ENCODE measurements around the gene STAC.

Gene STAC

DNA sequence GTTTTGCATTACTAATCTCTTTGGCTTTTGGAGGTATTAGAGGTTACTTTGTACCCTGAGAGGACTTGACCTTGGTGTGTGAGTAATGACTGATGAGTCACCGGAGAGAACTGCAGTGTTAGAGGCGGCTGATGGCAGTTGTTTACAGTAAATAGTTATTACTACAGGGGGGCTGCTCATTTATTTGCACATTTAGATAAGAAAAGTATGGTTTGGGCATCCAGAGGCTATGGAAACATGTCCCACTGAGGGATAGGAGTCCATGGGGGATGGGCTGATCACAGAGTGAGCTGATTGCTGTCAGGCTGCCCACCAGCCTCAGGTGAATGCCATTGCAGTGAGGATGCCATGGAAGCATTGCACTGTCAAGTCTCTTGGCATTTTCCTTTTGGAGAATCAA lies 17.3 kb upstream of the STAC start:
- no peaks in the 10 kb centered on the region for H3K9me3 ChIP-seq (ENCODE audit: control insufficient read depth, insufficient read depth, low read length)
- no peaks in the 10 kb centered on the region for H4K20me1 ChIP-seq (ENCODE audit: control insufficient read depth, insufficient read depth, low read depth, low read length)
- H3F3A ChIP-seq (ENCODE audit: control insufficient read depth, insufficient read depth) = no peaks in the 10 kb centered on the region
- no peaks in the 10 kb centered on the region for H3K9me2 ChIP-seq (replicated peaks; ENCODE audit: control insufficient read depth, low read length)
- no peaks in the 10 kb centered on the region for H3K4me1 ChIP-seq (ENCODE audit: control insufficient read depth, low read length)
- no peak overlapping the region for H3K27ac ChIP-seq (ENCODE audit: low read depth, low read length)
- H3K36me3 ChIP-seq (ENCODE audit: control insufficient read depth, low read length) = no peaks in the 10 kb centered on the region
- H3K4me2 ChIP-seq (ENCODE audit: low read length) = no peak overlapping the region
- TF ChIP-seq, protein P1, sequence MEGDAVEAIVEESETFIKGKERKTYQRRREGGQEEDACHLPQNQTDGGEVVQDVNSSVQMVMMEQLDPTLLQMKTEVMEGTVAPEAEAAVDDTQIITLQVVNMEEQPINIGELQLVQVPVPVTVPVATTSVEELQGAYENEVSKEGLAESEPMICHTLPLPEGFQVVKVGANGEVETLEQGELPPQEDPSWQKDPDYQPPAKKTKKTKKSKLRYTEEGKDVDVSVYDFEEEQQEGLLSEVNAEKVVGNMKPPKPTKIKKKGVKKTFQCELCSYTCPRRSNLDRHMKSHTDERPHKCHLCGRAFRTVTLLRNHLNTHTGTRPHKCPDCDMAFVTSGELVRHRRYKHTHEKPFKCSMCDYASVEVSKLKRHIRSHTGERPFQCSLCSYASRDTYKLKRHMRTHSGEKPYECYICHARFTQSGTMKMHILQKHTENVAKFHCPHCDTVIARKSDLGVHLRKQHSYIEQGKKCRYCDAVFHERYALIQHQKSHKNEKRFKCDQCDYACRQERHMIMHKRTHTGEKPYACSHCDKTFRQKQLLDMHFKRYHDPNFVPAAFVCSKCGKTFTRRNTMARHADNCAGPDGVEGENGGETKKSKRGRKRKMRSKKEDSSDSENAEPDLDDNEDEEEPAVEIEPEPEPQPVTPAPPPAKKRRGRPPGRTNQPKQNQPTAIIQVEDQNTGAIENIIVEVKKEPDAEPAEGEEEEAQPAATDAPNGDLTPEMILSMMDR (IDR thresholded peaks at IDR 0.05; ENCODE audit: low read depth, low read length, poor library complexity, severe bottlenecking) = no peak
- no peak for TF ChIP-seq EZH2phosphoT487 (IDR thresholded peaks at IDR 0.05; ENCODE audit: borderline replicate concordance, low read length)
- H3K4me3 ChIP-seq (ENCODE audit: low read length) = no peak overlapping the region
- H3K79me2 ChIP-seq (ENCODE audit: control insufficient read depth, low read length) = no peaks in the 10 kb centered on the region
- no peaks in the 10 kb centered on the region for H3K27me3 ChIP-seq (ENCODE audit: control insufficient read depth, low read length)

DNA sequence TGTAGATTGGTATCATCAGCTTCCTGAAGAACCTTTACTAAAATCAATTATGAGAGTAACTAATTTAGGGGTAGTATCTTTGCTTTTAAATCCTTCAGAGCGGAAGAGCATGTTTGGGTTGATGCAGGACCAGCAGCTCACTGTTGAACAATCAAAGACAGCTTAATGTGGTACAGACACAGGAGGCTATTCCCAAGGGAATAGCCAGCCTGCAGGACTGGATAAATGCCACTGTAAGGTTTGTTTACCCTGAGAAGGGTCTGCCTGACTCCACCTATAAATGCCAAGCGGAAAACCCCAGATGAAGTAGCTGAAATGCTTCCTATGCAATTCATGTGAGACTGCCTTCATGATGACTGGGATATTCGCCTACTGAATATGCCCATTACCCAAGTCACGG lies 16.0 kb upstream of the STAC start:
- no peak overlapping the region for H3K27ac ChIP-seq (ENCODE audit: low read depth, low read length)
- no peaks in the 10 kb centered on the region for H3K27me3 ChIP-seq (ENCODE audit: control insufficient read depth, low read length)
- no peaks in the 10 kb centered on the region for H3K4me1 ChIP-seq (ENCODE audit: control insufficient read depth, low read length)
- no peaks in the 10 kb centered on the region for H4K20me1 ChIP-seq (ENCODE audit: control insufficient read depth, insufficient read depth, low read depth, low read length)
- no peaks in the 10 kb centered on the region for H3K36me3 ChIP-seq (ENCODE audit: control insufficient read depth, low read length)
- H3F3A ChIP-seq (ENCODE audit: control insufficient read depth, insufficient read depth) = no peaks in the 10 kb centered on the region
- no peak for TF ChIP-seq EZH2phosphoT487 (IDR thresholded peaks at IDR 0.05; ENCODE audit: borderline replicate concordance, low read length)
- TF ChIP-seq, protein P1 (IDR thresholded peaks at IDR 0.05; ENCODE audit: low read depth, low read length, poor library complexity, severe bottlenecking) = no peak
- H3K79me2 ChIP-seq (ENCODE audit: control insufficient read depth, low read length) = no peaks in the 10 kb centered on the region
- H3K9me3 ChIP-seq (ENCODE audit: control insufficient read depth, insufficient read depth, low read length) = no peaks in the 10 kb centered on the region
- no peaks in the 10 kb centered on the region for H3K9me2 ChIP-seq (replicated peaks; ENCODE audit: control insufficient read depth, low read length)
- no peak overlapping the region for H3K4me3 ChIP-seq (ENCODE audit: low read length)
- H3K4me2 ChIP-seq (ENCODE audit: low read length) = no peak overlapping the region

DNA sequence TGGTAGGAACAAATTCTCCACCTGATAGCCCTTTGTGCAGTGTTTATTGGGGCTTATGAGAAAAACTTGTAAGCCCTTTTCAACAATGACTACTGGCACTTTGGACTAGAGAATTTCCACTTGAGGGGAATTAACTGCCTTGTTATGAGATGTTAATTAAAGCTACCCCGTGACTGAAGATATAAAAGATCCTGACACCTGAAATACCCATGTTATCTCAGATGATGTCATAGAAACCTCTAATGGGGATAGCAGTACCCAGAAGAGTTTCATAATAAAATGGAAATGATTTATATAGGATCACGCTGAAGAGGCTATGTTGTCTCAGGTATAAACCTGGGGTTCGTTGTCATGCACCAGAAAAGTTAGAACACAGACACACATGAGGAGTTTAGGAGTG lies 14.5 kb upstream of the STAC start:
- H3K9me3 ChIP-seq (ENCODE audit: control insufficient read depth, insufficient read depth, low read length) = no peaks in the 10 kb centered on the region
- H3K27me3 ChIP-seq (ENCODE audit: control insufficient read depth, low read length) = no peaks in the 10 kb centered on the region
- H3K36me3 ChIP-seq (ENCODE audit: control insufficient read depth, low read length) = no peaks in the 10 kb centered on the region
- H3K4me3 ChIP-seq (ENCODE audit: low read length) = no peak overlapping the region
- H3K4me2 ChIP-seq (ENCODE audit: low read length) = no peak overlapping the region
- no peaks in the 10 kb centered on the region for H3K79me2 ChIP-seq (ENCODE audit: control insufficient read depth, low read length)
- no peaks in the 10 kb centered on the region for H4K20me1 ChIP-seq (ENCODE audit: control insufficient read depth, insufficient read depth, low read depth, low read length)
- TF ChIP-seq EZH2phosphoT487 (IDR thresholded peaks at IDR 0.05; ENCODE audit: borderline replicate concordance, low read length) = no peak
- TF ChIP-seq, protein P1 (IDR thresholded peaks at IDR 0.05; ENCODE audit: low read depth, low read length, poor library complexity, severe bottlenecking) = no peak
- no peaks in the 10 kb centered on the region for H3F3A ChIP-seq (ENCODE audit: control insufficient read depth, insufficient read depth)
- H3K4me1 ChIP-seq (ENCODE audit: control insufficient read depth, low read length) = no peaks in the 10 kb centered on the region
- H3K9me2 ChIP-seq (replicated peaks; ENCODE audit: control insufficient read depth, low read length) = no peaks in the 10 kb centered on the region
- no peak overlapping the region for H3K27ac ChIP-seq (ENCODE audit: low read depth, low read length)

DNA sequence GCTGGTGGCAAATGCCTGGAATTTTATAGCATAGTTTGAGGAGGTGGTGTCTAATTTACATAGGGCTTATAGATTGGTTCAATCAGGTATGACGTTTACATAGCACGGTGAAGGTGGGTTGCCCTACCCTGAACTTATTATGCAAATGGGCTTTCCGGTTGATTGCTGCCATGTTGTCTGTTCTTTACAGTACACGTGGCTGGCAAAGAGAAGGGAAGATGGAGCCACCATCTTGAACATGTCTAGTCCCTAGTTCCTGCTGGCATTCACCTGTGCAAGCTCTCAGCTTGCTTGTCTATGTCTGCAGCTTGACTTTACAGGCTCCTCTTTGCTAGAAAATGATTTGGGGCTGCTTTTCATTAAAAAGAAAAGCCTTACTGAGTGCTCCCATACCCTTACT lies 14.0 kb upstream of the STAC start:
- no peaks in the 10 kb centered on the region for H3K4me1 ChIP-seq (ENCODE audit: control insufficient read depth, low read length)
- H3K27me3 ChIP-seq (ENCODE audit: control insufficient read depth, low read length) = no peaks in the 10 kb centered on the region
- no peaks in the 10 kb centered on the region for H3K9me2 ChIP-seq (replicated peaks; ENCODE audit: control insufficient read depth, low read length)
- H3F3A ChIP-seq (ENCODE audit: control insufficient read depth, insufficient read depth) = no peaks in the 10 kb centered on the region
- H3K9me3 ChIP-seq (ENCODE audit: control insufficient read depth, insufficient read depth, low read length) = no peaks in the 10 kb centered on the region
- H3K4me2 ChIP-seq (ENCODE audit: low read length) = no peak overlapping the region
- H3K36me3 ChIP-seq (ENCODE audit: control insufficient read depth, low read length) = no peaks in the 10 kb centered on the region
- H3K4me3 ChIP-seq (ENCODE audit: low read length) = no peak overlapping the region
- no peak overlapping the region for H3K27ac ChIP-seq (ENCODE audit: low read depth, low read length)
- no peaks in the 10 kb centered on the region for H3K79me2 ChIP-seq (ENCODE audit: control insufficient read depth, low read length)
- H4K20me1 ChIP-seq (ENCODE audit: control insufficient read depth, insufficient read depth, low read depth, low read length) = no peaks in the 10 kb centered on the region
- TF ChIP-seq, protein P1 (IDR thresholded peaks at IDR 0.05; ENCODE audit: low read depth, low read length, poor library complexity, severe bottlenecking) = no peak

All from DOHH2 (cell line).